Stimulated activated CD4-positive, alpha-beta T cell treated with anti-CD3 and anti-CD28 coated beads, Interleukin-4, amount 100 ng/mL, for 4 hours (primary cell): ENCODE measurements around the gene NAA38.
"Not testable (repeated sequence)": the region's sequence is repeated elsewhere in the genome, so short reads cannot be mapped to it uniquely, and the experiment has no call there.

Experiments
- DNase-seq, 2 experiments: peaks; one replicate each; pipeline ENCODE4 v3.0.0-alpha.2; 2020

NAA38 gene

GRCh38 chr17:7818746-7819645 is 38.4 kb downstream of the NAA38 start:
- no peak for DNase-seq

- no peak for DNase-seq
Measured at GRCh38 chr17:7818026-7818425, 39.3 kb downstream of the NAA38 start.

DNA sequence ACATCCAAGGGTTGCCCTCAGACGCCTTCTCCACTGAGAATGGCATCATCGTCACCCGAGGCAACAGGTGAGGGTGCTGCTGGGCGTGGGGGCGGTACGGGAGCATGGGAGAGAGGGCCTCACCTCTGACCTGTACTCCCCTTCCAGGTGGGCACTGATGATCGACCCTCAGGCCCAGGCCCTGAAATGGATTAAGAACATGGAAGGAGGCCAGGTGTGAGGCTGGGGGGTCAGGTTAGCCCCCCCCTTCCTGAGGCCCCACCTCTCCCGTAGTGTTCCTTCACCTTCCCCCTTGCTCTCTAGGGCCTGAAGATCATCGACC is 39.8 kb downstream of the NAA38 start:
- no peak for DNase-seq

- no peak for DNase-seq
Measured at GRCh38 chr17:7816926-7817642, 40.3 kb downstream of the NAA38 start.

GRCh38 chr17:7814969-7815368 is 42.4 kb downstream of the NAA38 start:
- DNase-seq, result no peak

- no peak for DNase-seq
Measured at GRCh38 chr17:7811251-7811650, 46.1 kb downstream of the NAA38 start.

GRCh38 chr17:7809791-7810343 is 47.5 kb downstream of the NAA38 start:
- not testable (repeated sequence) for DNase-seq

DNA sequence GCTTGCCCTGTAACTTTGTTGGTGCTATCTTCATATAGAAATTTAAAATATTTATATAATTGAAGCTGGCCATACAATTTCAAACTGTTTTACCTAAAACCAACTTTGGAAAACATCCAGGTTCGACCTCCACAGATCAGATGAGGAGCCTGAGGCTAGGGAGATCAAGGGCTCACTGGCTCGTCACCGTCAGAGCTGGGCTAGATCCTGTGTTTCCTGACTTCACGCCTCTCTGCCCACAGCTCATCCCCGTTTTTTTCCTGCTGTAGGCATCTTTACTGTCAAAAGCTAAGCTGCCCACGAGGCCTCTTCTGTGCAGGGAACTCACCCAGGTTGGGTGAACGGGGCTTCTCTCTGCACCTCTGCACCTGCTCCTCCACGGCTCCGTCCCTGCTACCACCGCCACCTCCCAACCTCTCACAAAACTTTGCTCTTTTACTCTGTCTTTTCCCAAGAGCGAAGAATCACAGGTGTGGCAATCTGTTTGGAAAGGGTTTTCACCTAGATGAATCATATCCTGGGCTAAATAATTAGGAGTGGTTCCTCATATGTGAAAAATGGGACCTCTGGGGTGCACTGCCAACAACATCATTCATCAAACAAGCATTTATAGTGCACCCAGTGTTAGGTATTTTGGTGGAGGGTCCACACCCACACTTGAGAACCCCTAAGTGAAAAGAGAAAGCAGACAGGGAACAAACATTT is 48.1 kb downstream of the NAA38 start:
- DNase-seq, result no peak

- no peak for DNase-seq
Measured at GRCh38 chr17:7807206-7807605, 50.2 kb downstream of the NAA38 start.
